ENCODE data around the gene NEU2.

NEU2 gene

GRCh38 chr2:232998666-232998985 lies 33.8 kb upstream of the NEU2 start:
- TF ChIP-seq POLR2AphosphoS5 (IDR thresholded peaks at IDR 0.05; ENCODE audit: low read depth, low read length): no peak

GRCh38 chr2:232999354-232999753 lies 33.1 kb upstream of the NEU2 start:
- TF ChIP-seq TAF1 (IDR thresholded peaks at IDR 0.05; ENCODE audit: borderline replicate concordance, insufficient read depth, low read length) (no peak), REST (IDR thresholded peaks at IDR 0.05; ENCODE audit: insufficient read depth in 1 of 2, low read depth in 2 of 2, low read length in 2 of 2) (no peak), POLR2AphosphoS5 (IDR thresholded peaks at IDR 0.05; ENCODE audit: low read depth, low read length) (no peak), SIN3A (IDR thresholded peaks at IDR 0.05; ENCODE audit: borderline replicate concordance, insufficient read depth, low read length) (no peak), FOXP2 (optimal IDR thresholded peaks at IDR 0.05; ENCODE audit: borderline replicate concordance, extremely low read depth, extremely low read length, insufficient read depth) (no peak)

GRCh38 chr2:233000886-233001750 lies 31.4 kb upstream of the NEU2 start:
- TF ChIP-seq POLR2AphosphoS5 (IDR thresholded peaks at IDR 0.05; ENCODE audit: low read depth, low read length) (no peak), FOXP2 (optimal IDR thresholded peaks at IDR 0.05; ENCODE audit: borderline replicate concordance, extremely low read depth, extremely low read length, insufficient read depth) (no peak), TAF1 (IDR thresholded peaks at IDR 0.05; ENCODE audit: borderline replicate concordance, insufficient read depth, low read length) (no peak), REST (IDR thresholded peaks at IDR 0.05; ENCODE audit: insufficient read depth in 1 of 2, low read depth in 2 of 2, low read length in 2 of 2) (no peak), SIN3A (IDR thresholded peaks at IDR 0.05; ENCODE audit: borderline replicate concordance, insufficient read depth, low read length) (no peak)

GRCh38 chr2:233002829-233003657 lies 29.4 kb upstream of the NEU2 start:
- no peak for TF ChIP-seq POLR2AphosphoS5 (IDR thresholded peaks at IDR 0.05; ENCODE audit: low read depth, low read length)
- TF ChIP-seq FOXP2 (optimal IDR thresholded peaks at IDR 0.05; ENCODE audit: borderline replicate concordance, extremely low read depth, extremely low read length, insufficient read depth): no peak
- TF ChIP-seq REST (IDR thresholded peaks at IDR 0.05; ENCODE audit: insufficient read depth in 1 of 2, low read depth in 2 of 2, low read length in 2 of 2): no peak
- no peak for TF ChIP-seq SIN3A (IDR thresholded peaks at IDR 0.05; ENCODE audit: borderline replicate concordance, insufficient read depth, low read length)
- TF ChIP-seq TAF1 (IDR thresholded peaks at IDR 0.05; ENCODE audit: borderline replicate concordance, insufficient read depth, low read length): no peak

DNA sequence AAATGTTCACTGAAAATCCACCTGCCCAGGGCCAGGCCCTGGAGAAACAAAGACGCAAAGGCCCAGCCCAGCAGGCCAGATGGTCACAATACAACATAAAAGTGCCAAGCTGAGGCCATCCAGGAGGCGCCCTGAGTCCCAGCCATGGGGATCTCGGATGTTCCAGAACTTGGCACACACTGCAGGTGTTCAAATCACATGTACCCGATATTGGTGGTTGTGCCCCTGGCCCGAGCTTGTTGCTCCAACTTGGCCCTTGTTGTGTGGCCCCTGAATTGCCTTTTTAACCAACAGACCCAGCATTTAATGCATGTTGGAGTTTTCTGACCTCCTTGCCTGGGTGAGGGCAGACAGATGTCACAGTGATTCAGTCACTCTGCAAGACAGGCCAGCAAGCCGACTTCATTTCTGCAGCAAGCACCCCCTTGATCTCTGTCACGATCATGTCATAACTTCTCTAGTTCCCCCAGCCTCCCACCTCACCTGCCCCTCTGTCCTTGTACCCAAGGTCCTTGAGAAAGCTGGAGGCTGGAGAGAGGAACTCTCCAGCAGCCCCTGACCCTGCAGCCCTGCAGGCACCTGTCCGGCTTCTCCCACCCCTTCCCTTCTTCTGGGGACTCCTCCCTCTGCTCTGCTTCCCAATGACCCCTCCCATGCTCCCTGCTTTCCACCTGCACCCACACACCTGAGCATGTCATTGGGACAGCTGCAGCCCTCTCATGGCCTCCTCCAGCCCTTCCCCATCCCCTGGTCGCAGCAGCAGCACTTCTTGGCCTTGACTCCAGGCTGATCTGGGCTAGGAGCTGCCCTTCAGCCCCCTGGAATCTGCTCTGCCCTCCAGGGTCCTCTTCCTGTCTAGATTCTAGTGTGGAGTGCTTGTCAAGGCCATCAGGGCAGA lies 28.6 kb upstream of the NEU2 start:
- TF ChIP-seq TAF1 (IDR thresholded peaks at IDR 0.05; ENCODE audit: borderline replicate concordance, insufficient read depth, low read length) (no peak), POLR2AphosphoS5 (IDR thresholded peaks at IDR 0.05; ENCODE audit: low read depth, low read length) (no peak), REST (IDR thresholded peaks at IDR 0.05; ENCODE audit: insufficient read depth in 1 of 2, low read depth in 2 of 2, low read length in 2 of 2) (no peak), FOXP2 (optimal IDR thresholded peaks at IDR 0.05; ENCODE audit: borderline replicate concordance, extremely low read depth, extremely low read length, insufficient read depth) (no peak), SIN3A (IDR thresholded peaks at IDR 0.05; ENCODE audit: borderline replicate concordance, insufficient read depth, low read length) (no peak)
